SK-N-SH treated with all-trans-retinoic acid at 6 μM for 48 hours (cell line): ENCODE results near the gene POU6F2.

Experiments used
- BACH2 ChIP-seq: fragments of 250-450 bp; sonication (Bioruptor Pico); IDR thresholded peaks from 2 replicates; pipeline ENCODE4 v1.9.0; 2021; ENCODE audit warnings: mild to moderate bottlenecking, borderline replicate concordance
- CREB5 ChIP-seq: fragments of 250-450 bp; sonication (Bioruptor Pico); IDR thresholded peaks from 2 replicates; pipeline ENCODE4 v1.5.1; 2020; ENCODE audit warnings: low read depth, mild to moderate bottlenecking, moderate library complexity
- GLIS3 ChIP-seq: fragments of 250-450 bp; sonication (Bioruptor Pico); IDR thresholded peaks from 2 replicates; pipeline ENCODE4 v1.5.0; 2020; ENCODE audit warnings: mild to moderate bottlenecking, moderate library complexity
- PPARA ChIP-seq: fragments of 250-450 bp; sonication (Bioruptor Pico); IDR thresholded peaks from 2 replicates; pipeline ENCODE4 v1.5.0; 2020; ENCODE audit warnings: mild to moderate bottlenecking, borderline replicate concordance
- RARB ChIP-seq: fragments of 250-450 bp; sonication (Bioruptor Pico); IDR thresholded peaks from 2 replicates; pipeline ENCODE4 v1.8.0; 2021; ENCODE audit warnings: mild to moderate bottlenecking, moderate library complexity
- ZFP30 ChIP-seq: fragments of 450-650 bp; formaldehyde crosslinking; IDR thresholded peaks from 2 replicates; pipeline ENCODE4 v1.5.0; 2022; ENCODE audit warnings: mild to moderate bottlenecking, moderate library complexity
- ZNF565 ChIP-seq: fragments of 450-650 bp; formaldehyde crosslinking; conservative IDR thresholded peaks from 2 replicates; pipeline ENCODE4 v1.5.0; 2020; ENCODE audit warnings: low read depth, mild to moderate bottlenecking, moderate library complexity
- TF ChIP-seq, protein P1 (sequence below): fragments of 250-450 bp; sonication (Bioruptor Pico); IDR thresholded peaks from 2 replicates; pipeline ENCODE4 v1.5.1; 2021; ENCODE audit warnings: mild to moderate bottlenecking, moderate library complexity

DNA sequence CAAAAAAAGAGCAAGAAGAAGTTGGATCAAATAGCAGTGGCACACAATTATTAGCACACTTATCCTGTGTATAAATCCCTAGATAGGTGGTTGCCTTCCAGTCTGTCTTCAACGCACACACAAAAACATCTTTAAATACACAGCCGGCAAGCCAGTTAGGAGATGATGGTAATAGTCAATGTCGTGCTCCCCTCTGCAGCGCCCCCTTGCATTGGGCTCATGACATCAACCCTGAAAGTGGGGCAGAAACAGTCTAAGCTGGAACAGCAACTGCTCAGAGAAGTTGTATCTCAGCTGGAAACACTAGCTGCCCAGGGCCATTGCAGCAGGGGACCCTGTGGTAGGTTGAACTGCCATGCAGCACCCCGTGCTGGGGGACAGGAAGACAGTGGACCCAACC, 409.0 kb downstream of the POU6F2 start:
- TF ChIP-seq ZNF565 (CRISPR knock-in tag) (no peak), ZFP30 (CRISPR knock-in tag) (no peak), PPARA (CRISPR knock-in tag) (no peak), BACH2 (CRISPR knock-in tag) (no peak), CREB5 (CRISPR knock-in tag) (no peak), RARB (CRISPR knock-in tag) (no peak), GLIS3 (CRISPR knock-in tag) (no peak)
- TF ChIP-seq, protein P1, sequence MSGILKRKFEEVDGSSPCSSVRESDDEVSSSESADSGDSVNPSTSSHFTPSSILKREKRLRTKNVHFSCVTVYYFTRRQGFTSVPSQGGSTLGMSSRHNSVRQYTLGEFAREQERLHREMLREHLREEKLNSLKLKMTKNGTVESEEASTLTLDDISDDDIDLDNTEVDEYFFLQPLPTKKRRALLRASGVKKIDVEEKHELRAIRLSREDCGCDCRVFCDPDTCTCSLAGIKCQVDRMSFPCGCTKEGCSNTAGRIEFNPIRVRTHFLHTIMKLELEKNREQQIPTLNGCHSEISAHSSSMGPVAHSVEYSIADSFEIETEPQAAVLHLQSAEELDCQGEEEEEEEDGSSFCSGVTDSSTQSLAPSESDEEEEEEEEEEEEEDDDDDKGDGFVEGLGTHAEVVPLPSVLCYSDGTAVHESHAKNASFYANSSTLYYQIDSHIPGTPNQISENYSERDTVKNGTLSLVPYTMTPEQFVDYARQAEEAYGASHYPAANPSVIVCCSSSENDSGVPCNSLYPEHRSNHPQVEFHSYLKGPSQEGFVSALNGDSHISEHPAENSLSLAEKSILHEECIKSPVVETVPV (CRISPR knock-in tag) = no peak
